Trophoblast cell (in vitro differentiated cells and primary cell): Measurements from ENCODE around the gene MAGI1.

Experiments
- DNase-seq, 2 donors: peaks; one replicate each; pipeline ENCODE4 v3.0.0-alpha.2; 2016
- H2AFZ ChIP-seq: 2 replicates; pipeline ENCODE4 v1.6.1; 2013; ENCODE audit warnings: low read length, moderate library complexity, mild to moderate bottlenecking; ENCODE audit not compliant: insufficient read depth, poor library complexity
- H2AK5ac ChIP-seq: 2 replicates; pipeline ENCODE4 v1.6.1; 2013; ENCODE audit warnings: mild to moderate bottlenecking, low read length
- H2BK120ac ChIP-seq: 2 replicates; pipeline ENCODE4 v1.6.1; 2013; ENCODE audit warnings: low read length, mild to moderate bottlenecking, moderate library complexity; ENCODE audit not compliant: insufficient read depth, poor library complexity
- H2BK12ac ChIP-seq: 2 replicates; pipeline ENCODE4 v1.6.1; 2013; ENCODE audit warnings: mild to moderate bottlenecking, low read length, moderate library complexity
- H2BK5ac ChIP-seq: 2 replicates; pipeline ENCODE4 v1.6.1; 2013; ENCODE audit warnings: low read length, low read depth, moderate library complexity, mild to moderate bottlenecking; ENCODE audit not compliant: poor library complexity
- H3K14ac ChIP-seq: 2 replicates; pipeline ENCODE4 v1.6.1; 2013; ENCODE audit warnings: mild to moderate bottlenecking, low read length
- H3K18ac ChIP-seq: 2 replicates; pipeline ENCODE4 v1.6.1; 2013; ENCODE audit warnings: mild to moderate bottlenecking, low read length
- H3K23ac ChIP-seq: 2 replicates; pipeline ENCODE4 v1.6.1; 2013; ENCODE audit warnings: low read length
- H3K27ac ChIP-seq: 2 replicates; pipeline ENCODE4 v1.5.1; 2013; ENCODE audit warnings: low read depth, mild to moderate bottlenecking, inconsistent platforms, low read length, moderate library complexity
- H3K27me3 ChIP-seq: 2 replicates; pipeline ENCODE4 v1.6.1; 2013; ENCODE audit warnings: inconsistent platforms, mild to moderate bottlenecking, low read length, moderate library complexity; ENCODE audit not compliant: insufficient read depth
- H3K36me3 ChIP-seq, 2 experiments: 1 replicate in 1 of 2; 2 replicates in 1 of 2; pipeline ENCODE4 v1.6.1; 2013; ENCODE audit warnings: low read length in 2 of 2, mild to moderate bottlenecking in 2 of 2, moderate library complexity in 1 of 2; ENCODE audit not compliant: insufficient read depth in 2 of 2, control insufficient read depth in 1 of 2
- H3K4ac ChIP-seq: 2 replicates; pipeline ENCODE4 v1.6.1; 2013; ENCODE audit warnings: low read depth, mild to moderate bottlenecking, low read length, moderate library complexity
- H3K4me1 ChIP-seq, 2 experiments: 1 replicate in 1 of 2; 2 replicates in 1 of 2; pipeline ENCODE4 v1.6.1; 2013; ENCODE audit warnings: low read length in 2 of 2, mild to moderate bottlenecking in 2 of 2, moderate library complexity in 1 of 2; ENCODE audit not compliant: insufficient read depth in 2 of 2, control insufficient read depth in 1 of 2
- H3K4me2 ChIP-seq: 2 replicates; pipeline ENCODE4 v1.6.1; 2013; ENCODE audit warnings: inconsistent platforms, mild to moderate bottlenecking, low read length, moderate library complexity
- H3K4me3 ChIP-seq: 2 replicates; pipeline ENCODE4 v1.5.1; 2013; ENCODE audit warnings: mild to moderate bottlenecking, low read depth, low read length, inconsistent platforms
- H3K79me1 ChIP-seq: one replicate; pipeline ENCODE4 v1.6.1; 2013; ENCODE audit warnings: low read length
- H3K79me2 ChIP-seq: 2 replicates; pipeline ENCODE4 v1.6.1; 2013; ENCODE audit warnings: low read length, mild to moderate bottlenecking; ENCODE audit not compliant: control insufficient read depth, insufficient read depth, poor library complexity
- H3K9ac ChIP-seq: 2 replicates; pipeline ENCODE4 v1.6.1; 2013; ENCODE audit warnings: mild to moderate bottlenecking, low read length
- H3K9me3 ChIP-seq: 2 replicates; pipeline ENCODE4 v1.6.1; 2013; ENCODE audit warnings: low read depth, mild to moderate bottlenecking, control low read depth, inconsistent platforms, low read length; ENCODE audit not compliant: insufficient read depth
- H4K12ac ChIP-seq: 2 replicates; pipeline ENCODE4 v1.6.1; 2013; ENCODE audit warnings: low read depth, mild to moderate bottlenecking, low read length, moderate library complexity
- H4K8ac ChIP-seq: 2 replicates; pipeline ENCODE4 v1.6.1; 2013; ENCODE audit warnings: low read depth, mild to moderate bottlenecking, low read length, moderate library complexity
- H4K91ac ChIP-seq: one replicate; pipeline ENCODE4 v1.6.1; 2013; ENCODE audit warnings: low read depth, mild to moderate bottlenecking, low read length, moderate library complexity
- whole genome bisulfite sequencing: extraction: QIAGEN DNeasy Blood & Tissue Kit; methylation state at CpG from one replicate; pipeline ENCODE4 v1.1.7; 2013; ENCODE audit warnings: missing lambda C conversion rate; ENCODE audit not compliant: insufficient read length, insufficient coverage; ENCODE audit errors: extremely low coverage; 5-methylcytosine and 5-hydroxymethylcytosine counted together

MAGI1 gene

DNA sequence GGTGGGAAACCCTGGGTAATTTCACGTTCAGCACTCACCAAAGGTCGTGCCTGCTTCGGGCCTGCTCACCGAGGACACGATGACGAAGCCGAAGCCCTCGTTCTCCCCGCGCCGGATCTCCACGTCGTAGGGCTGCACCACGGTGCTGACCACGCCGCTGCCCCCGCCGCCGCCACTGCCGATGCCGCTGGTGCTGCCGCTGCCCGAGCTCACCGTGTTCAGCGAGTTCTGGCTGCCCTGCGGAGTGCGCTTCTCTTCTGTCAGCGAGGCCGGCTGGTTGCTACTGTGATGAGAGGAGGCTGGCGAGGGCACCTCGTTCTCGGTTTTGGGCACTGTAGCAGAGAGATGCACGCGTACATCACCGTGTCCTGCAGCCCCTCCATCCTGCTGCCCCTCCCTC lies 659.5 kb downstream of the MAGI1 start:
- Histone ChIP-seq H4K91ac (no peak overlapping the region), H4K8ac (no peak overlapping the region), H3K27me3 (no peaks in the 10 kb centered on the region), H3K79me1 (no peaks in the 10 kb centered on the region), H3K79me2 (no peaks in the 10 kb centered on the region), H3K4ac (no peak overlapping the region), H3K36me3 (peaks cover 5 to 7% of the 10 kb centered on the region in 2 experiments), H3K4me2 (no peak overlapping the region), H3K27ac (no peak overlapping the region), H3K9me3 (peaks cover 4% of the 10 kb centered on the region), H3K18ac (no peak overlapping the region), H3K23ac (no peak overlapping the region), H2AFZ (no peak overlapping the region), H2BK12ac (no peak overlapping the region), H2BK120ac (no peak overlapping the region), H3K14ac (no peak overlapping the region), H4K12ac (no peak overlapping the region), H3K9ac (no peak overlapping the region), H2BK5ac (no peak overlapping the region), H2AK5ac (no peak overlapping the region), H3K4me3 (no peak overlapping the region), H3K4me1 (no peaks in the 10 kb centered on the region)
- no peak for DNase-seq
- WGBS, result no CpG with 5 or more reads among the region's 35 CpGs

DNA sequence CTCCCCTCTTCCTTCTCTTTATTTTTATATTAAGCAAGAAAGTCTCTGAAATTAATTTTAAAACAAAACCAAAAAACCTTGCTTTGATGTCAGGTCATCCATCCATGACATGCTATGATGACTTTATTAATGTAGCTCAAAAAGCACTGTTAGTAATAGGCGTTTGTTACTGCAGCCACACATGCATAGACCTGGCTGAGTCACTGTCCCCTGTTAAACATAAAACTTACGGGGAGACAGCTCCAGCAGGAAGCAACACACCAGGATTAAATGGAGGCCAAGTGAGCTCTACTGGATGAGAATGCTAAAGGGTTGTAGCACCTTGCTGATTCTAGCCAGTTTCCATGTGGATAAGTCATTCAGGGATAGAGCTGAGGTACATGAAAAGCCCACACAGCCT lies 661.1 kb downstream of the MAGI1 start:
- H2AFZ ChIP-seq, result no peak overlapping the region
- peaks cover 5 to 7% of the 10 kb centered on the region in 2 experiments for H3K36me3 ChIP-seq
- no peak overlapping the region for H3K4ac ChIP-seq
- H2BK5ac ChIP-seq, result no peak overlapping the region
- WGBS, result no CpG with 5 or more reads among the region's 2 CpGs
- H4K8ac ChIP-seq, result no peak overlapping the region
- H2AK5ac ChIP-seq, result no peak overlapping the region
- H3K27me3 ChIP-seq, result no peaks in the 10 kb centered on the region
- H3K79me1 ChIP-seq, result no peaks in the 10 kb centered on the region
- no peak overlapping the region for H3K4me2 ChIP-seq
- no peaks in the 10 kb centered on the region for H3K79me2 ChIP-seq
- no peak for DNase-seq
- H3K4me3 ChIP-seq, result no peak overlapping the region
- H2BK120ac ChIP-seq, result no peak overlapping the region
- no peak overlapping the region for H4K12ac ChIP-seq
- H3K23ac ChIP-seq, result no peak overlapping the region
- H3K27ac ChIP-seq, result no peak overlapping the region
- H3K18ac ChIP-seq, result no peak overlapping the region
- no peaks in the 10 kb centered on the region for H3K4me1 ChIP-seq
- H2BK12ac ChIP-seq, result no peak overlapping the region
- H3K14ac ChIP-seq, result no peak overlapping the region
- H3K9ac ChIP-seq, result no peak overlapping the region
- peaks cover 4% of the 10 kb centered on the region for H3K9me3 ChIP-seq
- H4K91ac ChIP-seq, result no peak overlapping the region

DNA sequence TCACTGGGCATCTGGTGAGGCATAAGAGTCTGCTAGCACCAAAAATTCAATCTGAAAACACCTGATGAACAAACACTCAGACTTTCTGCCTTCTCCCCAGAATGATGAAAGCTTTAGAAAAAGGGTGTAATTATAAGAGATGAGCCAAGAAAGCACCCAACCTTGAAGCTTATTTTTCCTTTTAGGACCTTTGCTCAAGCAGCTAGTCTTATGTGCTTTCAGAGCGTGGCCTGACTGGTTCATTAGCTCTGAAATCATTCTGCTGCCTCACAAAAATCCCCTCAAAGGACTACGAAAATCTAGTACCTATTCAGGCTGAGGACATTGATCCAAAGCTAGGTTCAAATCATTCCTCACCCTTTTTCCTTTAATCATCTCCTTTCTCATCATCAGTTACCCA lies 662.3 kb downstream of the MAGI1 start:
- Histone ChIP-seq H3K9ac (no peak overlapping the region), H4K8ac (no peak overlapping the region), H3K4me3 (no peak overlapping the region), H3K14ac (no peak overlapping the region), H3K4me2 (no peak overlapping the region), H2BK120ac (no peak overlapping the region), H2BK5ac (no peak overlapping the region), H3K36me3 (peaks cover 5 to 6% of the 10 kb centered on the region in 2 experiments), H3K4me1 (no peaks in the 10 kb centered on the region), H3K79me1 (no peaks in the 10 kb centered on the region), H2BK12ac (no peak overlapping the region), H3K4ac (no peak overlapping the region), H3K27me3 (no peaks in the 10 kb centered on the region), H3K79me2 (no peaks in the 10 kb centered on the region), H4K12ac (no peak overlapping the region), H2AFZ (no peak overlapping the region), H3K23ac (no peak overlapping the region), H2AK5ac (no peak overlapping the region), H3K18ac (no peak overlapping the region), H4K91ac (no peak overlapping the region), H3K9me3 (peaks cover 4% of the 10 kb centered on the region), H3K27ac (no peak overlapping the region)
- DNase-seq, result no peak
- no CpG with 5 or more reads among the region's 2 CpGs for WGBS

DNA sequence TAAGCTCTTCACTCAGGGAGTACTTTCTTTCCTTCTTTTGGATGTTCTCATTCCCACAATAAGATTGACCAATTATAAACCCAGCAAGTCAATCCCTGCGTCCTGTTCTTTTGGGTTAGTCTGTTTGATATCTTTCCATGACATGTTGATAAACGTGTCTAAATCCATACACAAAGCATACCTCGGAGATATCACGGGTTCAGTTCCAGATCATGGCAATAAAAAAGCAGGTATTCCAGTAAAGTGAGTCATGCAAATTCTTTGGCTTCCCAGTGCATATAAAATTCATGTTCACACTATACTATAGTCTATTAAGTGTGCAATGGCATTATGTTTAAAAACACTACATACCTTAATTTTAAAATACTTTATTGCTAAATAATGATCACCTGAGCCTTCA lies 667.7 kb downstream of the MAGI1 start:
- H2AFZ ChIP-seq, result no peak overlapping the region
- no peak overlapping the region for H2BK12ac ChIP-seq
- H3K4ac ChIP-seq, result no peak overlapping the region
- no peaks in the 10 kb centered on the region for H3K36me3 ChIP-seq
- H2BK120ac ChIP-seq, result no peak overlapping the region
- no peak overlapping the region for H4K8ac ChIP-seq
- H3K4me3 ChIP-seq, result no peak overlapping the region
- no peaks in the 10 kb centered on the region for H3K27me3 ChIP-seq
- no peak overlapping the region for H3K14ac ChIP-seq
- no peak overlapping the region for H3K4me2 ChIP-seq
- no peak overlapping the region for H3K23ac ChIP-seq
- H3K27ac ChIP-seq, result no peak overlapping the region
- no peaks in the 10 kb centered on the region for H3K79me2 ChIP-seq
- no peak for DNase-seq
- H3K18ac ChIP-seq, result no peak overlapping the region
- H2AK5ac ChIP-seq, result no peak overlapping the region
- WGBS, result no CpG with 5 or more reads among the region's 4 CpGs
- no peaks in the 10 kb centered on the region for H3K79me1 ChIP-seq
- no peak overlapping the region for H3K9ac ChIP-seq
- no peak overlapping the region for H2BK5ac ChIP-seq
- H4K12ac ChIP-seq, result no peak overlapping the region
- no peak overlapping the region for H4K91ac ChIP-seq
- H3K9me3 ChIP-seq, result no peaks in the 10 kb centered on the region
- no peaks in the 10 kb centered on the region for H3K4me1 ChIP-seq
